ENCODE data around the gene PSMC1. TPM values are rescaled to one million over a fixed set of nuclear protein-coding genes. Genes with fewer than 3 reads are reported as not detected.

The PSMC1 gene
- total RNA-seq, 1 donor from 2014 or later: 177 TPM

DNA sequence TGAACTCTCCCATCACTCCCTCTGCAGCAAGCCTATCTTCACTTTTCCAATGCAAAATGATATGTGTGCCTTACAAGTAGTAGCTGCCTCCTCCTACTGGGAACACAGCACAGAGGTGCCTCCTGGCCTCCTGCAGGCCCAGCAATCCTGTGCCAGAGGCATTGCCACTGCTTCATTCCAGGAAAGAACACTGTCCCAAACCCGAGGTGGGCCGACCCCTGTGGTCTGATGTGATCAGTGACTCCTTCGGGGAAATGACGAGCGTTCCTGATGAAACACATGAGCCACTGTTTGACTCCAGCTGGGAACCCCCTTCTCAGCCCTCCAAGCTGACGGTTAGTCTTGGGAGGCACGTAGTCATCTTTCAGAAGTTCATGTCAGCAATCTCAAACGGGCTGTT lies 19.5 kb downstream of the PSMC1 start:
- peak; percentile 43 for DNase-seq (ENCODE audit: low read depth, low spot score)

DNA sequence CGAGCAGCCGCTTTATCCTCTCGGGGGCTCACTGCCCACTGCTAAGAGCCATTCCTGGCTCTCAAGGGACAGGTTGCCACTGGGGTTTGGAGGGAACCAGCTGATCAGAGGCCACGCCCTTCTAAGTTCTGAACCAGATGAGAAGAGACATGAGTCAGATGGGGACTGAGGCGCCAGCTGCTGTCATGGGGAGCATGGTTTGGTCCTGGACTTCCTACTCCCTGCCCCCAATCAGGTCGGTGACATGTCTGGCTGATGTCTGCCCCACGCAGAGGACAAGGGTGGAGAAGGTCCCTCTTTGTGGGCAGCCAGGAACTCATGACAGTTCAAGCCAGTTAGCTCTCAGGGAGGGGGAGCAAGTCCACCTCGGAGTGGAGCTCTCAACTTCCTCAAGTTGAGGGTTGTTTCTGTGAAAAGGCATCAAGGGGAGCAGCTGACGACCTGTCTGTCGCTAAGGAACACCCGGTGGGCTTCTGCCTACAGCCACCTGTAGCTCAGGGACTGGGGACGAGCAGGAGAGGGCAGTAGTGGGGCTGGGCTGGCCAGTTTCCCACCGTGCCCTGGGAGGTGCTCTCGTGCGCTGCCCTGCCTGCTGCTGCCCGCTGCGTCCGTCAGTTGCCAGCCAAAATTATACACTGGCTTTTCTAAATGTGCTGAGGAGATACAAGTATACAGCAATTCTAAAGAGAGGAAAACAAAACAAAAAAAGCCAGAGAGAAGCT lies 20.5 kb downstream of the PSMC1 start:
- no peak for DNase-seq (ENCODE audit: low read depth, low spot score)

DNA sequence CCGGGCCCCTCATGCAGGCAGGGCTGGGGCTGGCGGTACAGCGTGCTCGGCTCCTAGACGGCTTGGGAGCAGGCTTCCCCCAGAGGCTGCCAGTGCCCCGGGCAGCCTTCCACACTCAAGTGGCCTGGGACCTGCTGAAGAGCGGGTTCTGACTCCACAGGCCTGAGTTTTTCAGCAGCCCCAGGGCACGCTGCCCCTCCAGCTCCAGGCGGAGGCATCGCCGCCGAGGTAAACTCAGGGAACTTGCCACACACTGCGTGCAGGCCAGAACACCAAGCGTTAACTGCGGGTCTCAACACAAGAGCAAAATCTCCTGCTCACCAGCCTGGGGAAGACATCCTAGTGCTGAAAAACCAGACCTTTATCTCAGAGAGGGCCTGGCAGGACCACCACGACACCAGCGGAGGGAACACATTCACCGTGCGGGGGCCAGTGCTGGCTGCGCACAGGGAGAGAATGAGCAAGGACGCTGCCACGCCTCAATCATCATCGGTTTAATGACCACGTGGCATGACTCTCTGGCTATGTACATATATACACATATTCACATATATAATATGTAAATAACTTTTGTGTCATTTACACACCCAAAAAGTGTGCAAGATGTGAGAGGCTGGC lies 21.3 kb downstream of the PSMC1 start:
- DNase-seq (ENCODE audit: low read depth, low spot score): no peak

DNA sequence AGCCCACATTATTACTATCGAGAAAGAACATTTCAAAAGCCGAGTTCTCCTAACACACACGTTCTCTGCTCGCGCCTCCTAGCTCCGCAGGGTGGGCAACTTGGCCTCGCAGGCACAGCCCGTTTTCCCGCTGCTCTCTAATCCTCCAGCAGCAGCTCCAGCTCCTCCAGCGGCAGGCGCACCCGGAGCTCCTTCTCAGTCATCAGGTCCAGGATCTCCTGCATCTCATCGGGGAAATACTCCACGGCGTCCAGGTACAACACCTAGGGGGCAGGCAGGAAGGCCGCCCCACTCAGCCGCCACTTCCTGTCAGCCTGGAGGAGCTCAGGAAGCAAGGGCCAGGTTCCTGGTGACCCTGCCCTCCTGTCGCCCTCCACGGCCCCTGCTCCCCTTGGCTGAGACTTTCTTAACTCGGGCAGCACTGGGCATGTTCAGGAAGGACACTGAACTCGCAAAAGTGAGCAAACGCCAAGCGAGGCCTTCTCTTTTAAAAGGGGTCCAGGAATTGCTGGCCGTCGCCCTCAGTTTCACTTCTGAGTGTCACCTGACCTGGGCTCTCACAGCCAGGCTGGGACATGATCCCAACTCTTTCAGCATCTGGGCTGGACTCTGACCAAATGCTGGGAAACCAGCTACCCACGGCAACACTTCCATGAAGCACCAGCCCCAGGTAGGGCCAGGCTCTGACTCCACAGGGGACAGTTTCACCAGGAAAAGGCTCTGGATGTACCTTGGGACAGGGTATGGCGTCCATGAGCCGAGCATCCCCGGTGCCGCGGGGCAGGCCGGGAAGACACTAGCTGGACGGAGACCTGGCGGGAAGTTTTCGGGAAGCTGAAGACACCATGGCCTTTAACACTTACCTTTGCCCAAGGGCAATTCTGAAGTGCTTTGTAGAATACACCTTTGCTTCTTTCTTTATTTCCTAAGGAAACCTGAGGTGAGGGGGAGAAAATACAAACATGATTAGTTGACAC lies 22.1 kb downstream of the PSMC1 start:
- no peak for DNase-seq (ENCODE audit: low read depth, low spot score)

DNA sequence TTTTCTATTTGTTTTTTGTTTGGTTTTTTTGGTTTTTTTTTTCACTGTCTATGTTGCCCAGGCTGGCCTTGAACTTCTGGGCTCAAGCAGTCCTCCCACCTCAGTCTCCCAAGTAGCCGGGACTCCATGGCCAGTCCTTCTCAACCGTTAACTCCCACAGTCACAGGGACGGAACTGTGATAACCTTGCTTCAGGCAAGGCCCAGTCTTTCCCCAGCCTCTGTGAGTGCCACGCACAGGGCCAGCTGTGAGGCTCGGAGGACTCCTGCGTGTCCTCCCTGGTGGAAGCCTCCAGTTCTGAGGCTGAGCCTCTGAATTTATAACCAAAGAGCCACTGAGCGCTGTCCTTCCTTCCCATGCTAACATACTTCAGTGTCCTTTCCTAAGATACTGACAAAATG lies 23.7 kb downstream of the PSMC1 start:
- DNase-seq (ENCODE audit: low read depth, low spot score): no peak

DNA sequence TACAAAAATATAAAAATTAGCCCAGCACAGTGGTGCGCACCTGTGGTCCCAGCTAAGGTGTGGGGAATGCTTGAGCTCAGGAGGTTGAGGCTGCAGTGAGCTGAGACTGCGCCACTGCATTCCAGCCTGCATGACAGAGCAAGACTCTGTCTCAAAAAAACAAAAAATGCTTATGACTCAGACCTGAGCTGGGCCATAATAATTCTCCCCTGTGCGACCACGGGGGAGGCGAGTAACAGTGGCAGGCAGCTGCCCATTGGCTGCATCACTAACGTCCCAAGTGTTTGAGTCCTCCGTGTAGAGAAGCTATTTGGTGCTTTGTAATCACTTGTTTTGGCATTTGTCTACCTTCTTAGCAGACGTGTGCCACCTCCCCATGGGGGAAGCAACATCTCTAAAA lies 24.9 kb downstream of the PSMC1 start:
- no peak for DNase-seq (ENCODE audit: low read depth, low spot score)

- no peak for DNase-seq (ENCODE audit: low read depth, low spot score)
These were observed 25.4 kb downstream of the PSMC1 start for GRCh38 chr14:90281756-90282155.

DNA sequence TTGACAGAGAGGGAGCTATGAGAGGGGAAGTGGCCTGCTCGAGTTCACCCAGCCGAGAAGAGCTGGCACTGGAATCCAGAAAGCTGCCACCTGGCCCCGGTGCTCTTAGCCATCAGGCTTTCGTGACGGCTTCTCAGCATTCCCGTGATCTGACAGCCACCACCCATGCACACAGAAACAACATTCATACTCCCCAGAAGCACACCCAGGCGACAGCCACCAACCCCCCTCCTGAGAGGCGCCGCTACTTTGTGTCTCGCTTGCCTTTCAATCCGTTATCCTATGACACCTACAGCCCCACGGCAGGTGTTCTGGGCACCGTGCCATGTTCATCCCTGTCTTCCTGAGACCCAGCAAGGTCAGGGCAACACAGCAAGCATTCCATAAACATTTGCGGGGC lies 31.4 kb downstream of the PSMC1 start:
- no peak for DNase-seq (ENCODE audit: low read depth, low spot score)

DNA sequence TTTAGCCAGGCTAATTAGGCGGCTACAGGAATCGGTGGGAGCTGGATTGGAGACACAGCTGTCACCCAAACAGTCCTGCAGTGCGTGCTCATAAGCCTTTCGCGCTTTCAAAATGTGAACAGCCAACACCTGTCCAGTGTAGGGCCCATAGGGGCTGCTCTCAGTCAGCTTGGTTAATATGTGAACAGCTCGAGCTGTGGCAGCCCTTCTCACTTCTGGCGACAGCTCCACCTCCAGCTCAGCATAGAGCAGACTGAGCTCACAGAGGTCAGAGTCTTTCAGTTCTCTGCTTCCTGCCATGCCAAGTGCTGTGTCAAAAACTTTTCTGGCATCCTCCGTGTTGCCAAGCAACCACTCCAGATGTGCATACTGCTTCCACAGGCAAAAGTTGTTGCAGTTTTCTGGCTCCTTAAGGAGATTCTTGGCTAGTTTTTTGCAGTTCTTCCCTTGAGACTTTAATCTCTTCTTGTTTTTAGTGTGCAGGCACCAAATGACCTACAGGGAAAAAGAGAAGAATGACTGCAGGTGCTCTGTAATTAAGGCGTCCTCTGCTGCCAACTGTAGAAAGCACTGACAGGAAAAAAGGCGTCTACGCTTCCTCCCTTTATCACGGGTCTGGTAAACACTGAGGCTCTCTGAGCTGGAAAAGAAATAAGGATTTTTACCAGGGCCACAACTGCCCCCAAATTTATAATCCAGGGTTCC lies 32.5 kb downstream of the PSMC1 start:
- peak; percentile 32 for DNase-seq (ENCODE audit: low read depth, low spot score)

- no peak for DNase-seq (ENCODE audit: low read depth, low spot score)
These were observed 34.1 kb downstream of the PSMC1 start for GRCh38 chr14:90290337-90291011.

DNA sequence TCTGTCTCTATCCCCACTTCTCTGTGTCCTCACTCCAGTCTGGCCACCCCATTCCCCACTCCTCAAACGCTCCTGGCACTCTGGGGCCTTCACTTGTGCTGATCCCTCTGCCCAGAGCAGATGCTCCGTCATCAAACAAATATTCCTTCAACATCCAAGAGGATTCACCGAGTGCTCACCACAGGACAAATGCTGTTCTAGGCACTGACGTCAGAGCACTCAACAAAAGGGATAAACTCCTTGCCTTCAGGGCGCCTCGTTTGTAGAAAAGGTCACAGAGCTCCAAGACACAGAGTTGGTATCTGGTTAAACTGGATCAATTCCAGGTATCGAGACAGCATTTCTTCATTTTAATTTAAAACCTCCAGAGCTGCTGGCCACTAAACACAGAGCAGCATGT lies 35.3 kb downstream of the PSMC1 start:
- no peak for DNase-seq (ENCODE audit: low read depth, low spot score)

DNA sequence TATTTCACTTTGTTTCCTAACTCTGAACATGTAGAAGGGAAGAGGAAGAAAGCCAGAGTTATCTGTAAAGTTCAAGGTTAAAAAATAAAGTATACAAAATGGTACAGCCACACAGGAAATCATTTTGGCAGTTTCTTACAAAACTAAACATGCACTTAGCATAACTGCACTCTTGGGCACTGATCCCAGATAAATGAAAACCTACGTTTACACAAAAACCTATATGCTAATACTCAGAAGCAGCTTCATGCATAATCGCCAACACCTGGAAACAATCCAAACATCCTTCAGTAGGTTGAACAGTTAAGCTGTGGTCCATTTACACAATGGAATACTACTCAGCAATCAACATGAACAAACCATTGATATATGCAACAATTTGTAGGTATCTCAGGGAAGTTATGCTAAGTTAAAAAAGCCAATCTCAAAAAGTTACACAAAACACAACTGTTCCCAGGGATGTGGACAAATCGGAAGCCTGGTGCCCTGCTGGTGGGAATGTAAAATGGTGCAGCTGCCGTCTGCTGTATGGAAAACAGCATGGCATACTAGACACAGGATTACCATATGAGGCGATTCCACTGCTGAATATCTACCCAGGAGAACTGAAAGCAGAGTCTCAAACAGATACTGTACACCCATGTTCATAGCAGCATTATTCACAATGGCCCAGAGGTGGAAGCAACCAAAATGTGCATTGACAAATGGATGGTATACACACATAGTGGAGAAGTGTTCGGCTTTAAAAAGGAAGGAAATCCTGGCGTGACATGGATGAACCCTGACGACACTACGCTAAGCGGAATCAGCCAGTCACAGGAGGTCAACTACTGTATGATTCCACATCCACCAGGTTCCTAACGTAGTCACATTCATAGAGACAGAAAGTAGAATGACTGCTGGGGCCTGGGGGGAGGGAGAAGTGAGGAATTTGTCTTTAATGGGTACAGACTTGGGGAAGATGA lies 37.7 kb downstream of the PSMC1 start:
- DNase-seq (ENCODE audit: low read depth, low spot score): no peak

DNA sequence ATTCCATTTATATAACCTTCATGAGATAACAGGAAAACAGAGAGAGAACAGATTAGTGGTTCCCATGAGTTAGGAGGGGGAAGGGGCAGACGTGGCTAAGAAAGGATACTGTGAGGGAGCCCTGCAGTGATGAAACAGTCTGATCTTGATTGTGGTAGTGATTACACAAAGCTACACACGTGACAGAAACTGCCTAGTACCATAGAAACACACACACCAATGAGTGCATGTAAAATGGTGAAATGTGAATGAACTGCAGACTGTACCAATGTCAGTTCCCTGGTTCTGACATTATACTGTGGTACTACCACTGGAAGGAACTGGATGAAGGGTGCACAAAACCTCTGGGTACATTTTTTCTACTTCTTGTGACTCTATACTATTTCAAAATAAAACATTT lies 38.5 kb downstream of the PSMC1 start:
- DNase-seq (ENCODE audit: low read depth, low spot score): no peak

DNA sequence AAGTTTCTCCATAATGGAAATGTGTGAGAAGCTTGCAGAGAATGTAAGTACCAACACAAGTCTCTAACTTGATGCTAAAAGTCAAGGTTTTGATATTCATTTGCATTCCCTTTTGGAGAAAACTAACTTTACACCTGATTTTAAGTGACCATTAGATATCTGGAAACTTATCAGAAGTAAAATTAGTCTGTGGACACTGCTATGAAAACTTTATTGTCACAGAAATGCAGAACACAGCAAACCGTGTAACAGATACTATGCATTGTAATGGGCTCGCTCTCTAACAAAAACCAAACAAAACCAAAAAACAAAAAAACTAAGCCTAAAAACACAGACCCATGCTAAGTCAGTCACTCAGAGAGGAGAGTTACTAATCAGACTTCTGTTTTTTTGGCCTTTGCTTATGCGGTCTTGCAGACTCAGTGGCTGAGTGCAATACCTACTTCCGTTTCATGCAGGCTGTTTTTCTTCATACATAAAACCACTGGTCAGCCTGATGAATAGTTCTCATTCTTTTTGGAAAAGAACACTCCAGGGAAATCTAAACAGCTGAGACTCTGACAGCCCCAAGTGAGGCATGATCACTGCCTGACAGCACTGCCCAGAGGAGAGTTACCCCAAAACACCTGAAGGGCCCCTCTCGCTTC lies 39.6 kb downstream of the PSMC1 start:
- no peak for DNase-seq (ENCODE audit: low read depth, low spot score)

GRCh38 chr14:90296641-90297040 lies 40.3 kb downstream of the PSMC1 start:
- no peak for DNase-seq (ENCODE audit: low read depth, low spot score)

DNA sequence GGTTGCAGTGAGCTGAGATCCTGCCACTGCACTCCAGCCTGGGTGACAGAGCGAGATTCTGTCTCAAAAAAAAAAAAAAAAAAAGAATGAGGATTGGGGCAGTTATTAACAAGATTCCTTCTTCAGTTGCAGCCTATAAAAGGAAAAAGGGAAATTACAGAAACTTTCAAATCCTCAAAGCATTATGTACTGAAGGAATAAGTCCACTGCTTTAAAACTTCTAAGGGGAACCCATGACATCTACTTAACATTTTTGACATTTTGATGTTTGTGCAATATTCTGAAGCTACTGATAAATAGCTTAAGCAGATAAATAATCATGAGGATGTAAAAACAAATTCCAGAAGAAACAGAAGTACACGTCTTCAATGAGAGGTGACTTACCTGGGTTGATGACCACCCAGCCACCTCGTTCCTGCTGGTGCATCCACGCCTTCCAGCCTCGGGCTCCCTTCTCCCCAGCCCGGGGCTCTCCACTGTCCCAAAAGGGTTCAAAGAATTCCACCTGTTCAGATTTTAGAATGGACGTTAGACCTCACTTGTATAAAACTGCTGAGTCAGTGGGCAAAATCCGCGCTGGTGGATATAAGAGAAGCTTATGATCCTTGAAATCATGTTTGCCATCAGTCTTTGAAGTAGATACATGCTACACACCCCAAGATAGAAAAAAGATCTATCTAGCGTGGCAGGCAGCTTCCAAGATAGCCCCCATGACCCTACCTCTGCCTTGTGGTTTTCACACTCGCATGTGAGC lies 41.7 kb downstream of the PSMC1 start:
- DNase-seq (ENCODE audit: low read depth, low spot score): no peak

DNA sequence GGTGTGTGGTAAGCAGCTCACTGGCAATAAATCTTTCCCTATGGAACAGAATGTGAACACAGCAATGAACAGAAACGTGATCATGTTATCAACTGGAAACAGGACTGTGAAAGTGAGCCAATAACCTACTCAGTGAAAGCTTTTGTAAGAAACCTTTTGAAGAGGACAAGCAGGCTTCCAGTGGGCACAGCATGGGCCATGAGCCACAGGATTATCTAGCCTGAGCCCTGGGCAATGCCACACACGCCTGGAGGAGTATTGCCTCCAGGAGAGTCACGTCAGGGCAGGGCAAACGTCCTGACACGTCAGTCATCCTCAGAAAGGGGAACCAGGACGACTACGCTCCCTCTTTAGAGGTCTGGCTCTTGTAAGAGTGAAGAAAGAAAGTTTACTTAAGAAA lies 43.1 kb downstream of the PSMC1 start:
- no peak for DNase-seq (ENCODE audit: low read depth, low spot score)

DNA sequence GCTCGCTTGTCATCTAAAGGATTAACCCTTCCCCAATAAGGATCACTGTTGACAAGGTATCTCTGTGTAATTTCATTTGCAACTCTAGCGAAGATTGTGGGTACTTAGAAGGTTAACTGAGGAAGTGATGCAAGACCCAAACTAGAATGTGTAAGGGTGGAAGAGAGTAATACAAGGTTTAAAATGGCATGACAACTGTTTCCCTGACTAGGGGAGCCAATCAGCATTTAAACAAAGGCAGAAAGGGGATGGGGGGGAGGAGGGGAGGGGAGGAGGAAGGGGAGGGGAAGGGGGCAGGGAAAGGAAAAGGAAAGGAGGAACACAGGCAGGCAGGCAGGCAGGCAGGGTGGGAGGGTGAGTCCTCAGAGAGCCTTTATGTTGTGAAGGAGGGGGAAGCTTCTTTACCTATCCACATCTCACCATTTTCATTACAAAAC lies 44.3 kb downstream of the PSMC1 start:
- no peak for DNase-seq (ENCODE audit: low read depth, low spot score)

GRCh38 chr14:90301122-90301521 lies 44.8 kb downstream of the PSMC1 start:
- DNase-seq (ENCODE audit: low read depth, low spot score): no peak
